Liver (tissue), 9 donors: Measurements from ENCODE around the gene SLC25A52. TPM values are rescaled to one million over a fixed set of nuclear protein-coding genes. Genes with fewer than 3 reads are reported as not detected.

Experiments used
- DNase-seq: peaks from one replicate; pipeline ENCODE4 v3.0.0-alpha.2; 2017; ENCODE audit warnings: low spot score
- H3K27ac ChIP-seq, 2 donors: one replicate each; pipeline ENCODE4 v1.7.0; 2013; ENCODE audit warnings: inconsistent platforms in 2 of 2, low read length in 2 of 2, control low read depth in 1 of 2, low read depth in 1 of 2, mild to moderate bottlenecking in 1 of 2
- H3K27me3 ChIP-seq, 4 donors: one replicate each; pipeline versions ENCODE4 v1.6.1 to v1.7.0; 2013; ENCODE audit warnings: low read length in 3 of 4, inconsistent platforms in 1 of 4, mild to moderate bottlenecking in 1 of 4, moderate library complexity in 1 of 4; ENCODE audit not compliant: control insufficient read depth in 4 of 4, insufficient read depth in 4 of 4
- H3K36me3 ChIP-seq, 4 donors: one replicate each; pipeline versions ENCODE4 v1.6.1 to v1.7.0; 2013; ENCODE audit warnings: low read length in 3 of 4, mild to moderate bottlenecking in 3 of 4, low read depth in 1 of 4, moderate library complexity in 1 of 4; ENCODE audit not compliant: control insufficient read depth in 4 of 4, insufficient read depth in 3 of 4
- H3K4me1 ChIP-seq, 4 donors: one replicate each; pipeline versions ENCODE4 v1.6.1 to v1.7.0; 2013; ENCODE audit warnings: low read length in 3 of 4, mild to moderate bottlenecking in 3 of 4, moderate library complexity in 1 of 4; ENCODE audit not compliant: control insufficient read depth in 4 of 4, insufficient read depth in 4 of 4
- H3K4me3 ChIP-seq, 3 donors: one replicate each; pipeline versions ENCODE4 v1.6.1 to v1.7.0; 2013; ENCODE audit warnings: low read length in 3 of 3, control low read depth in 1 of 3, low read depth in 1 of 3, mild to moderate bottlenecking in 1 of 3
- H3K9ac ChIP-seq, 2 donors: one replicate each; pipeline ENCODE4 v1.7.0; 2013; ENCODE audit warnings: low read length in 2 of 2, mild to moderate bottlenecking in 2 of 2, moderate library complexity in 2 of 2, control low read depth in 1 of 2, low read depth in 1 of 2
- H3K9me3 ChIP-seq, 4 donors: one replicate each; pipeline versions ENCODE4 v1.6.1 to v1.7.0; 2013; ENCODE audit warnings: low read length in 3 of 4; ENCODE audit not compliant: control insufficient read depth in 4 of 4
- EGR1 ChIP-seq, 2 donors: IDR thresholded peaks; 2 replicates each; pipeline ENCODE4 v1.6.1; 2016 to 2018; ENCODE audit warnings: antibody characterized with exemption in 2 of 2, low read depth in 2 of 2
- FOXA1 ChIP-seq: IDR thresholded peaks from 2 replicates; pipeline ENCODE4 v1.6.1; 2016; ENCODE audit warnings: antibody characterized with exemption
- FOXA2 ChIP-seq: IDR thresholded peaks from 2 replicates; pipeline ENCODE4 v1.6.1; 2016; ENCODE audit warnings: antibody characterized with exemption
- GABPA ChIP-seq, 2 donors: IDR thresholded peaks in 1 of 2; conservative IDR thresholded peaks in 1 of 2; 2 replicates each; pipeline ENCODE4 v1.6.1; 2016; ENCODE audit warnings: antibody characterized with exemption in 2 of 2, mild to moderate bottlenecking in 1 of 2, moderate library complexity in 1 of 2
- HNF4A ChIP-seq, 2 donors: conservative IDR thresholded peaks; 2 replicates each; pipeline ENCODE4 v1.6.1; 2016; ENCODE audit warnings: antibody characterized with exemption in 2 of 2, mild to moderate bottlenecking in 2 of 2
- HNF4G ChIP-seq: IDR thresholded peaks from 2 replicates; pipeline ENCODE4 v1.6.1; 2016; ENCODE audit warnings: antibody characterized with exemption
- JUND ChIP-seq, 2 donors: IDR thresholded peaks; 2 replicates each; pipeline ENCODE4 v1.6.1; 2016; ENCODE audit warnings: antibody characterized with exemption in 2 of 2
- NR2F2 ChIP-seq: IDR thresholded peaks from 2 replicates; pipeline ENCODE4 v1.6.1; 2016; ENCODE audit warnings: antibody characterized with exemption
- RAD21 ChIP-seq, 2 donors: IDR thresholded peaks; 2 replicates each; pipeline ENCODE4 v1.6.1; 2016; ENCODE audit warnings: antibody characterized with exemption in 2 of 2, mild to moderate bottlenecking in 2 of 2
- RXRA ChIP-seq, 2 donors: IDR thresholded peaks; 2 replicates each; pipeline ENCODE4 v1.6.1; 2017 to 2018; ENCODE audit warnings: antibody characterized with exemption in 2 of 2, mild to moderate bottlenecking in 1 of 2
- SP1 ChIP-seq: IDR thresholded peaks from 2 replicates; pipeline ENCODE4 v1.6.1; 2018; ENCODE audit warnings: antibody characterized with exemption, mild to moderate bottlenecking
- TAF1 ChIP-seq: conservative IDR thresholded peaks from 2 replicates; pipeline ENCODE4 v1.6.1; 2016; ENCODE audit warnings: antibody characterized with exemption, mild to moderate bottlenecking
- YY1 ChIP-seq: IDR thresholded peaks from 2 replicates; pipeline ENCODE4 v1.6.1; 2016; ENCODE audit warnings: antibody characterized with exemption, mild to moderate bottlenecking
- WGBS: extraction: QIAGEN DNeasy Blood & Tissue Kit; methylation state at CpG from one replicate; pipeline ENCODE4 v1.1.7; 2013; 5-methylcytosine and 5-hydroxymethylcytosine counted together
- polyA plus RNA-seq, 2 donors: library from polyadenylated mRNA; stranded (reverse) in 1 of 2; unstranded in 1 of 2; fragments of 200-250 nt in 1 of 2; fragments of >200 nt in 1 of 2; fragmentation: Nextera tagmentation in 1 of 2; extraction: Ambion mirVana in 1 of 2; gene quantifications; one replicate each; pipeline versions ENCODE4 v1.2.1 to v1.2.3, GENCODE V29; 2013 to 2015
- total RNA-seq, 2 donors: library from RNA; depleted of rRNA; stranded (reverse); fragments of >200 nt; gene quantifications; one replicate each; pipeline ENCODE4 v1.2.3, GENCODE V29; 2014
- TF ChIP-seq, protein P1 (sequence below): IDR thresholded peaks from 2 replicates; pipeline ENCODE4 v1.6.1; 2016; ENCODE audit warnings: antibody characterized with exemption, mild to moderate bottlenecking
- TF ChIP-seq, protein P2 (sequence below): IDR thresholded peaks from 2 replicates; pipeline ENCODE4 v1.6.1; 2016; ENCODE audit warnings: antibody characterized with exemption
- TF ChIP-seq, protein P3 (sequence below): fragments of 150-350 bp; IDR thresholded peaks from 2 replicates; pipeline ENCODE4 v1.5.1; 2017; ENCODE audit warnings: improper control_type of control experiment, low read depth, low read length; ENCODE audit not compliant: missing input control
- TF ChIP-seq, protein P4 (sequence below): IDR thresholded peaks from 2 replicates; pipeline ENCODE4 v1.6.1; 2016; ENCODE audit warnings: antibody characterized with exemption
- TF ChIP-seq, protein P5 (sequence below): IDR thresholded peaks from 2 replicates; pipeline ENCODE4 v1.6.1; 2016; ENCODE audit warnings: antibody characterized with exemption
- donor health status: healthy.
- donor health status: healthy.
- donor health status: healthy.
- donor health status: healthy.
- donor health status: healthy.

SLC25A52 gene
- total and polyA plus RNA-seq, 4 donors: 0.14 to 0.17 TPM; not detected in 2

DNA sequence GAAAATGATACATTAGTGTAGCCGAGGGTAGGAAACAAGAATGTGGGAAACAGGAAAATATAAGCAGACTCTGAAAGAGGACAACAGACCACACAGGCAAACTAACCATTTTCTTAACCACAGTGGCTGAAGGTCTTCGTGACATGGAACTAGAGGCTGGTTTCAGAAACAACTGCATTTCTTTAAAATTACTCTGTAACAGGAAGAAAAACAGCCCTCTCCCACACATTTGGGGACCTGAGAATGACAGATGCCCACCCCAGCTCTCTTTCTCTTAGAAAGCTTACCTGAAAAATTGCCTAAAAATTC, 13.8 kb upstream of the SLC25A52 start:
- H3K36me3 ChIP-seq: no peaks in the 10 kb centered on the region
- peak overlapping the region; percentile 62 to 79 for H3K27ac ChIP-seq
- WGBS: 44% methylated on average over 2 of the region's 2 CpGs
- H3K4me3 ChIP-seq: peak overlapping the region in 2 of 3 donors; percentile 44 to 55
- peaks cover 3 to 13% (median 4%) of the 10 kb centered on the region in 4 donors for H3K9me3 ChIP-seq
- no peak for DNase-seq
- TF ChIP-seq NR2F2 (no peak), JUND (IDR thresholded peaks at IDR 0.05) (peak in 1 of 2 donors; percentile 1)
- no peaks in the 10 kb centered on the region for H3K27me3 ChIP-seq
- H3K9ac ChIP-seq: peak overlapping the region; percentile 13 to 61
- H3K4me1 ChIP-seq: peaks cover 0 to 7% (median 3%) of the 10 kb centered on the region in 4 donors

DNA sequence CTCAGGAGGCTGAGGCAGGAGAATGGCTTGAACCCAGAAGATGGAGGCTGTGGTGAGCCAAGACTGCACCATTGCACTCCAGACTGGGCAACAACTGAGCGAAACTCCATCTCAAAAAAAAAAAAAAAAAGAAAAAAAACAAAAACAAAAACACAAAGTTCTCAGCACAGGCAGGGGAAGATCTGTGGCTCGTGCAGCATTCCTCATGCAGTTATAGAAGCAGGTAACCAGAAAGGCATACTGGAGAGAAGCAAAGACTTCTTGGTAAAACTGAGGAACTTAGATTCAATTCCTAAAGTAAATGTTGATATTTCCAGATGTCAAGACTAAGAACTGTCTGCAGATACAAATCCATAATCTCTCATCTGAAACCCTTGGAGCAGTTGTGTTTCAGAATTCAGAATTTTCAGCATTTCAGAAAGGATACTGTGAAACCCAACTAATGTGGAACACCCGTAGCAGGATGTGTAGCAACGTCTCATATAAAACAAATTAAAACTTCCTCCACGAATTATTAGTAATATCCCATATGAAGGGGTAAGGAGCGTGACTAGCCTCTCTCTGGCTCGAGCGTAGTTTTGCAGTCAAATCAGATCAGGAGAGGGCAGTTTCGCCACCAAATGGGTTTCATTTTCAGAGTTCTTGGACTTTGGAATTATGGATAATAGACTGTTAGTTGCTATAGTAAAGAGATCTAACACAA, 13.2 kb upstream of the SLC25A52 start:
- WGBS: 34% methylated on average over 9 of the region's 9 CpGs

More for the DNA sequence above, 13.2 kb upstream of the SLC25A52 start:
- Histone ChIP-seq H3K9me3 (peaks cover 3 to 8% (median 4%) of the 10 kb centered on the region in 4 donors), H3K4me3 (peak overlapping the region; percentile 44 to 55 (median 45)), H3K9ac (peak overlapping the region; percentile 13 to 61), H3K36me3 (no peaks in the 10 kb centered on the region), H3K27ac (peak overlapping the region; percentile 70 to 79), H3K27me3 (no peaks in the 10 kb centered on the region), H3K4me1 (peaks cover 0 to 7% (median 3%) of the 10 kb centered on the region in 4 donors)
- TF ChIP-seq YY1 (peak; percentile 78), FOXA2 (no peak), SP1 (peak; percentile 88), RXRA (IDR thresholded peaks at IDR 0.05) (peak in 1 of 2 donors; percentile 41), GABPA (IDR thresholded peaks at IDR 0.05 in 1 of 2, conservative IDR thresholded peaks at IDR 0.05 in 1 of 2) (no peak), NR2F2 (no peak), TAF1 (peak; percentile 63), EGR1 (IDR thresholded peaks at IDR 0.05; ENCODE audit: low read depth in 2 of 2) (no peak), JUND (IDR thresholded peaks at IDR 0.05) (peak in 1 of 2 donors; percentile 38), HNF4A (conservative IDR thresholded peaks at IDR 0.05) (peak; percentile 92), HNF4G (peak; percentile 68), FOXA1 (no peak), RAD21 (IDR thresholded peaks at IDR 0.05) (no peak)
- TF ChIP-seq, protein P1, sequence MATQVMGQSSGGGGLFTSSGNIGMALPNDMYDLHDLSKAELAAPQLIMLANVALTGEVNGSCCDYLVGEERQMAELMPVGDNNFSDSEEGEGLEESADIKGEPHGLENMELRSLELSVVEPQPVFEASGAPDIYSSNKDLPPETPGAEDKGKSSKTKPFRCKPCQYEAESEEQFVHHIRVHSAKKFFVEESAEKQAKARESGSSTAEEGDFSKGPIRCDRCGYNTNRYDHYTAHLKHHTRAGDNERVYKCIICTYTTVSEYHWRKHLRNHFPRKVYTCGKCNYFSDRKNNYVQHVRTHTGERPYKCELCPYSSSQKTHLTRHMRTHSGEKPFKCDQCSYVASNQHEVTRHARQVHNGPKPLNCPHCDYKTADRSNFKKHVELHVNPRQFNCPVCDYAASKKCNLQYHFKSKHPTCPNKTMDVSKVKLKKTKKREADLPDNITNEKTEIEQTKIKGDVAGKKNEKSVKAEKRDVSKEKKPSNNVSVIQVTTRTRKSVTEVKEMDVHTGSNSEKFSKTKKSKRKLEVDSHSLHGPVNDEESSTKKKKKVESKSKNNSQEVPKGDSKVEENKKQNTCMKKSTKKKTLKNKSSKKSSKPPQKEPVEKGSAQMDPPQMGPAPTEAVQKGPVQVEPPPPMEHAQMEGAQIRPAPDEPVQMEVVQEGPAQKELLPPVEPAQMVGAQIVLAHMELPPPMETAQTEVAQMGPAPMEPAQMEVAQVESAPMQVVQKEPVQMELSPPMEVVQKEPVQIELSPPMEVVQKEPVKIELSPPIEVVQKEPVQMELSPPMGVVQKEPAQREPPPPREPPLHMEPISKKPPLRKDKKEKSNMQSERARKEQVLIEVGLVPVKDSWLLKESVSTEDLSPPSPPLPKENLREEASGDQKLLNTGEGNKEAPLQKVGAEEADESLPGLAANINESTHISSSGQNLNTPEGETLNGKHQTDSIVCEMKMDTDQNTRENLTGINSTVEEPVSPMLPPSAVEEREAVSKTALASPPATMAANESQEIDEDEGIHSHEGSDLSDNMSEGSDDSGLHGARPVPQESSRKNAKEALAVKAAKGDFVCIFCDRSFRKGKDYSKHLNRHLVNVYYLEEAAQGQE: peak; percentile 18
- TF ChIP-seq, protein P2, sequence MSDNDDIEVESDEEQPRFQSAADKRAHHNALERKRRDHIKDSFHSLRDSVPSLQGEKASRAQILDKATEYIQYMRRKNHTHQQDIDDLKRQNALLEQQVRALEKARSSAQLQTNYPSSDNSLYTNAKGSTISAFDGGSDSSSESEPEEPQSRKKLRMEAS: peak; percentile 16
- TF ChIP-seq, protein P3, sequence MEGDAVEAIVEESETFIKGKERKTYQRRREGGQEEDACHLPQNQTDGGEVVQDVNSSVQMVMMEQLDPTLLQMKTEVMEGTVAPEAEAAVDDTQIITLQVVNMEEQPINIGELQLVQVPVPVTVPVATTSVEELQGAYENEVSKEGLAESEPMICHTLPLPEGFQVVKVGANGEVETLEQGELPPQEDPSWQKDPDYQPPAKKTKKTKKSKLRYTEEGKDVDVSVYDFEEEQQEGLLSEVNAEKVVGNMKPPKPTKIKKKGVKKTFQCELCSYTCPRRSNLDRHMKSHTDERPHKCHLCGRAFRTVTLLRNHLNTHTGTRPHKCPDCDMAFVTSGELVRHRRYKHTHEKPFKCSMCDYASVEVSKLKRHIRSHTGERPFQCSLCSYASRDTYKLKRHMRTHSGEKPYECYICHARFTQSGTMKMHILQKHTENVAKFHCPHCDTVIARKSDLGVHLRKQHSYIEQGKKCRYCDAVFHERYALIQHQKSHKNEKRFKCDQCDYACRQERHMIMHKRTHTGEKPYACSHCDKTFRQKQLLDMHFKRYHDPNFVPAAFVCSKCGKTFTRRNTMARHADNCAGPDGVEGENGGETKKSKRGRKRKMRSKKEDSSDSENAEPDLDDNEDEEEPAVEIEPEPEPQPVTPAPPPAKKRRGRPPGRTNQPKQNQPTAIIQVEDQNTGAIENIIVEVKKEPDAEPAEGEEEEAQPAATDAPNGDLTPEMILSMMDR: no peak
- TF ChIP-seq, protein P4, sequence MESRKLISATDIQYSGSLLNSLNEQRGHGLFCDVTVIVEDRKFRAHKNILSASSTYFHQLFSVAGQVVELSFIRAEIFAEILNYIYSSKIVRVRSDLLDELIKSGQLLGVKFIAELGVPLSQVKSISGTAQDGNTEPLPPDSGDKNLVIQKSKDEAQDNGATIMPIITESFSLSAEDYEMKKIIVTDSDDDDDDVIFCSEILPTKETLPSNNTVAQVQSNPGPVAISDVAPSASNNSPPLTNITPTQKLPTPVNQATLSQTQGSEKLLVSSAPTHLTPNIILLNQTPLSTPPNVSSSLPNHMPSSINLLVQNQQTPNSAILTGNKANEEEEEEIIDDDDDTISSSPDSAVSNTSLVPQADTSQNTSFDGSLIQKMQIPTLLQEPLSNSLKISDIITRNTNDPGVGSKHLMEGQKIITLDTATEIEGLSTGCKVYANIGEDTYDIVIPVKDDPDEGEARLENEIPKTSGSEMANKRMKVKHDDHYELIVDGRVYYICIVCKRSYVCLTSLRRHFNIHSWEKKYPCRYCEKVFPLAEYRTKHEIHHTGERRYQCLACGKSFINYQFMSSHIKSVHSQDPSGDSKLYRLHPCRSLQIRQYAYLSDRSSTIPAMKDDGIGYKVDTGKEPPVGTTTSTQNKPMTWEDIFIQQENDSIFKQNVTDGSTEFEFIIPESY: no peak
- TF ChIP-seq, protein P5, sequence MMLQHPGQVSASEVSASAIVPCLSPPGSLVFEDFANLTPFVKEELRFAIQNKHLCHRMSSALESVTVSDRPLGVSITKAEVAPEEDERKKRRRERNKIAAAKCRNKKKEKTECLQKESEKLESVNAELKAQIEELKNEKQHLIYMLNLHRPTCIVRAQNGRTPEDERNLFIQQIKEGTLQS: no peak
- DNase-seq: no peak
